Measurements from ENCODE around the gene RBM27.
"Not testable (repeated sequence)": the region's sequence is repeated elsewhere in the genome, so short reads cannot be mapped to it uniquely, and the experiment has no call there.

RBM27 gene

GRCh38 chr5:146203011-146203871, at the start of gene RBM27:
TSS of gene RBM27 (plus strand) at chr5:146203605. CDS start at chr5:146203766, 161 bp downstream.
- peak; percentile 96 to 99 (median 97) for DNase-seq (ENCODE audit: low read depth in 2 of 3, low spot score in 2 of 3)

- no peak for DNase-seq (ENCODE audit: low read depth in 2 of 3, low spot score in 2 of 3)
Measured at GRCh38 chr5:146158255-146158654, 45.1 kb upstream of the RBM27 start.

- DNase-seq (ENCODE audit: low read depth in 2 of 3, low spot score in 2 of 3): no peak
Measured at GRCh38 chr5:146164382-146164781, 39.0 kb upstream of the RBM27 start.

GRCh38 chr5:146165460-146165859, 37.9 kb upstream of the RBM27 start:
- no peak for DNase-seq (ENCODE audit: low read depth in 2 of 3, low spot score in 2 of 3)

- no peak for DNase-seq (ENCODE audit: low read depth in 2 of 3, low spot score in 2 of 3)
Measured at GRCh38 chr5:146165903-146166302, 37.5 kb upstream of the RBM27 start.

- no peak for DNase-seq (ENCODE audit: low read depth in 2 of 3, low spot score in 2 of 3)
Measured at GRCh38 chr5:146169076-146169475, 34.3 kb upstream of the RBM27 start.

GRCh38 chr5:146173049-146173448, 30.4 kb upstream of the RBM27 start:
- not testable (repeated sequence) for DNase-seq (ENCODE audit: low read depth in 2 of 3, low spot score in 2 of 3)

GRCh38 chr5:146173597-146173996, 29.8 kb upstream of the RBM27 start:
- no peak for DNase-seq (ENCODE audit: low read depth in 2 of 3, low spot score in 2 of 3)

- DNase-seq (ENCODE audit: low read depth in 2 of 3, low spot score in 2 of 3): no peak
Measured at GRCh38 chr5:146176805-146177204, 26.6 kb upstream of the RBM27 start.

- DNase-seq (ENCODE audit: low read depth in 2 of 3, low spot score in 2 of 3): no peak
Measured at GRCh38 chr5:146179696-146180095, 23.7 kb upstream of the RBM27 start.

- DNase-seq (ENCODE audit: low read depth in 2 of 3, low spot score in 2 of 3): not testable (repeated sequence)
Measured at GRCh38 chr5:146183403-146183802, 20.0 kb upstream of the RBM27 start.

GRCh38 chr5:146185161-146185560, 18.2 kb upstream of the RBM27 start:
- no peak for DNase-seq (ENCODE audit: low read depth in 2 of 3, low spot score in 2 of 3)

- no peak for DNase-seq (ENCODE audit: low read depth in 2 of 3, low spot score in 2 of 3)
Measured at GRCh38 chr5:146188358-146188757, 15.0 kb upstream of the RBM27 start.

GRCh38 chr5:146192571-146193043, 10.8 kb upstream of the RBM27 start:
- DNase-seq (ENCODE audit: low read depth in 2 of 3, low spot score in 2 of 3): no peak

- no peak for DNase-seq (ENCODE audit: low read depth in 2 of 3, low spot score in 2 of 3)
Measured at GRCh38 chr5:146193285-146193684, 10.1 kb upstream of the RBM27 start.

- DNase-seq (ENCODE audit: low read depth in 2 of 3, low spot score in 2 of 3): not testable (repeated sequence)
Measured at GRCh38 chr5:146194997-146195396, 8.4 kb upstream of the RBM27 start.

GRCh38 chr5:146196459-146197048, 6.9 kb upstream of the RBM27 start:
- DNase-seq (ENCODE audit: low read depth in 2 of 3, low spot score in 2 of 3): no peak

- no peak for DNase-seq (ENCODE audit: low read depth in 2 of 3, low spot score in 2 of 3)
Measured at GRCh38 chr5:146199176-146199815, 4.1 kb upstream of the RBM27 start.

GRCh38 chr5:146201795-146202194, 1.6 kb upstream of the RBM27 start:
- DNase-seq (ENCODE audit: low read depth in 2 of 3, low spot score in 2 of 3): not testable (repeated sequence)

- no peak for DNase-seq (ENCODE audit: low read depth in 2 of 3, low spot score in 2 of 3)
Measured at GRCh38 chr5:146203872-146204192, 427 bp downstream of the RBM27 start.

- no peak for DNase-seq (ENCODE audit: low read depth in 2 of 3, low spot score in 2 of 3)
Measured at GRCh38 chr5:146205499-146206202, 2.2 kb downstream of the RBM27 start.

Data from activated CD8-positive, alpha-beta memory T cell treated with anti-CD3 and anti-CD28 coated beads for 48 hours (primary cell).